Epithelial cell of proximal tubule (primary cell): ENCODE data around the gene NEUROD2. TPM values are rescaled to one million over a fixed set of nuclear protein-coding genes. Genes with fewer than 3 reads are reported as not detected.
A peak's percentile ranks its signal among the peaks of the same experiment; 100 is the strongest.

Source experiments
- DNase-seq: peaks from one replicate; pipeline ENCODE4 v3.0.0-alpha.2; 2011; ENCODE audit warnings: low read depth
- H3K4me3 ChIP-seq: 2 replicates; pipeline ENCODE4 v1.5.1; 2011; ENCODE audit warnings: low read depth, mild to moderate bottlenecking, low read length
- total RNA-seq: library from RNA; depleted of rRNA; stranded (reverse); fragments of >200 nt; gene quantifications from 2 replicates; pipeline ENCODE4 v1.2.3, GENCODE V29; 2015
- TF ChIP-seq, protein P1 (sequence below): conservative IDR thresholded peaks from 2 replicates; pipeline ENCODE4 v1.5.1; 2012; ENCODE audit warnings: low read depth, mild to moderate bottlenecking, low read length

NEUROD2 gene
- total RNA-seq, 1 donor from 2014 or later, result not detected

DNA sequence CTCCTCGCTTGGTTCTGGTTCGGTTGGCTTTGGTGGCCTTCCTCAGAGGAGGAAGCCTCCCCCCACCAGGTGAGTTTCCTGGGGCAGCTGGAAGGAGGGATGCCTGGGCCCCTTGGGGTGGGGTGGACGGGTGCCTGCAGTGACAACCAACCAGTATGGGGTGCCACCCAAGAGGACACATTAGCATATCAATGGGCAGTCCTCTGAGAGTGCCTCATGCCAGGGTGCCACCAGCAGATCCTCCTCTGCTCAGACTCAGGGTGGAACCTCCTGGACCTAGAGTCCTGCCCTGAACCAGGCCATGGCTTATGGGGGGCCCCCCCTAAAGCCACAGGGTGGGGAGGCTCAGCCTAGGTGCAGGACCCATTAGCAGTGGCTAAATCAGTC is 21.8 kb upstream of the NEUROD2 start:
- no peak for DNase-seq
- TF ChIP-seq, protein P1, sequence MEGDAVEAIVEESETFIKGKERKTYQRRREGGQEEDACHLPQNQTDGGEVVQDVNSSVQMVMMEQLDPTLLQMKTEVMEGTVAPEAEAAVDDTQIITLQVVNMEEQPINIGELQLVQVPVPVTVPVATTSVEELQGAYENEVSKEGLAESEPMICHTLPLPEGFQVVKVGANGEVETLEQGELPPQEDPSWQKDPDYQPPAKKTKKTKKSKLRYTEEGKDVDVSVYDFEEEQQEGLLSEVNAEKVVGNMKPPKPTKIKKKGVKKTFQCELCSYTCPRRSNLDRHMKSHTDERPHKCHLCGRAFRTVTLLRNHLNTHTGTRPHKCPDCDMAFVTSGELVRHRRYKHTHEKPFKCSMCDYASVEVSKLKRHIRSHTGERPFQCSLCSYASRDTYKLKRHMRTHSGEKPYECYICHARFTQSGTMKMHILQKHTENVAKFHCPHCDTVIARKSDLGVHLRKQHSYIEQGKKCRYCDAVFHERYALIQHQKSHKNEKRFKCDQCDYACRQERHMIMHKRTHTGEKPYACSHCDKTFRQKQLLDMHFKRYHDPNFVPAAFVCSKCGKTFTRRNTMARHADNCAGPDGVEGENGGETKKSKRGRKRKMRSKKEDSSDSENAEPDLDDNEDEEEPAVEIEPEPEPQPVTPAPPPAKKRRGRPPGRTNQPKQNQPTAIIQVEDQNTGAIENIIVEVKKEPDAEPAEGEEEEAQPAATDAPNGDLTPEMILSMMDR, result no peak

GRCh38 chr17:39628655-39629493 is 21.2 kb upstream of the NEUROD2 start:
- H3K4me3 ChIP-seq, result no peak overlapping the region
- DNase-seq, result no peak
- TF ChIP-seq, protein P1, result no peak

More for the DNA sequence above, 21.8 kb upstream of the NEUROD2 start:
- H3K4me3 ChIP-seq, result no peak overlapping the region

- TF ChIP-seq, protein P1, result no peak
- DNase-seq, result no peak
- H3K4me3 ChIP-seq, result no peak overlapping the region
Observed at GRCh38 chr17:39627712-39628516, 20.2 kb upstream of the NEUROD2 start.

- TF ChIP-seq, protein P1, result no peak
- H3K4me3 ChIP-seq, result peak overlapping the region; percentile 14
- DNase-seq, result no peak
Observed at GRCh38 chr17:39627047-39627711, 19.5 kb upstream of the NEUROD2 start.

- TF ChIP-seq, protein P1, result no peak
- peak within 1 kb of the TSS; percentile 14 for H3K4me3 ChIP-seq
- no peak for DNase-seq
Observed at GRCh38 chr17:39626171-39627046, 18.7 kb upstream of the NEUROD2 start, which contains the start of gene PPP1R1B. Gene PPP1R1B, plus strand, starts transcription at chr17:39626952. Its CDS starts 441 bp downstream, at chr17:39627393.
